ENCODE data around the gene VRTN.

DNA sequence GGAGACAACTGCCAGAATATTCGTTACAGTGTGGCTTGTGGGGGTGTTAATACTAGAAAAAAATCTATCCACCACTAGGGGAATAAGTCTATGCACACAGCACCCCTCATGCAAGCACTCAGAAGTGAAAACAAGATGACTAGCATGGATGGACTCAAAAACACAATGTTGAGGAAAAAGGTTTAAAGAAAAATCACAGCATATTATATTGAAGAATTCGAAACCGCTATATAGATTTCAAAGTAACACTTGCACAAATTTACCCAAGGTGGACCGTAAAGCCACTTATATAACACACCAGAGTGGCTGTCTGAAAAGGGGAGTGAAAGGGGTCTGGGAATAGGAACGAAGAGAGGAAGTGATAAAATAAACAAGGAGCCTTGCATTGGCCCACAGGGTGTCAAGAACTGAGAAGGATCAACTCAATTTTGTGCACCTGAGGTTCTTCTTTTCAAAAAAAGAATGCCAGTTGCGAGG, 46.1 kb upstream of the VRTN start:
- TF ChIP-seq, protein P1, sequence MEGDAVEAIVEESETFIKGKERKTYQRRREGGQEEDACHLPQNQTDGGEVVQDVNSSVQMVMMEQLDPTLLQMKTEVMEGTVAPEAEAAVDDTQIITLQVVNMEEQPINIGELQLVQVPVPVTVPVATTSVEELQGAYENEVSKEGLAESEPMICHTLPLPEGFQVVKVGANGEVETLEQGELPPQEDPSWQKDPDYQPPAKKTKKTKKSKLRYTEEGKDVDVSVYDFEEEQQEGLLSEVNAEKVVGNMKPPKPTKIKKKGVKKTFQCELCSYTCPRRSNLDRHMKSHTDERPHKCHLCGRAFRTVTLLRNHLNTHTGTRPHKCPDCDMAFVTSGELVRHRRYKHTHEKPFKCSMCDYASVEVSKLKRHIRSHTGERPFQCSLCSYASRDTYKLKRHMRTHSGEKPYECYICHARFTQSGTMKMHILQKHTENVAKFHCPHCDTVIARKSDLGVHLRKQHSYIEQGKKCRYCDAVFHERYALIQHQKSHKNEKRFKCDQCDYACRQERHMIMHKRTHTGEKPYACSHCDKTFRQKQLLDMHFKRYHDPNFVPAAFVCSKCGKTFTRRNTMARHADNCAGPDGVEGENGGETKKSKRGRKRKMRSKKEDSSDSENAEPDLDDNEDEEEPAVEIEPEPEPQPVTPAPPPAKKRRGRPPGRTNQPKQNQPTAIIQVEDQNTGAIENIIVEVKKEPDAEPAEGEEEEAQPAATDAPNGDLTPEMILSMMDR (IDR thresholded peaks at IDR 0.05 in 4 of 5, conservative IDR thresholded peaks at IDR 0.05 in 1 of 5): peak in 4 of 5 experiments; percentile 29 to 52 (median 39)
- no peak for TF ChIP-seq POLR2A (IDR thresholded peaks at IDR 0.05)

All from gastrocnemius medialis (tissue), 4 donors.